GM18502 (cell line): Measurements from ENCODE around the gene TTC32.

Experiments used
- ATAC-seq: cut with Tn5 transposase; IDR thresholded peaks from one replicate; pipeline ENCODE4 v1.9.1; 2021; ENCODE audit warnings: mild to moderate bottlenecking; ENCODE audit not compliant: unreplicated experiment, poor library complexity

TTC32 gene

DNA sequence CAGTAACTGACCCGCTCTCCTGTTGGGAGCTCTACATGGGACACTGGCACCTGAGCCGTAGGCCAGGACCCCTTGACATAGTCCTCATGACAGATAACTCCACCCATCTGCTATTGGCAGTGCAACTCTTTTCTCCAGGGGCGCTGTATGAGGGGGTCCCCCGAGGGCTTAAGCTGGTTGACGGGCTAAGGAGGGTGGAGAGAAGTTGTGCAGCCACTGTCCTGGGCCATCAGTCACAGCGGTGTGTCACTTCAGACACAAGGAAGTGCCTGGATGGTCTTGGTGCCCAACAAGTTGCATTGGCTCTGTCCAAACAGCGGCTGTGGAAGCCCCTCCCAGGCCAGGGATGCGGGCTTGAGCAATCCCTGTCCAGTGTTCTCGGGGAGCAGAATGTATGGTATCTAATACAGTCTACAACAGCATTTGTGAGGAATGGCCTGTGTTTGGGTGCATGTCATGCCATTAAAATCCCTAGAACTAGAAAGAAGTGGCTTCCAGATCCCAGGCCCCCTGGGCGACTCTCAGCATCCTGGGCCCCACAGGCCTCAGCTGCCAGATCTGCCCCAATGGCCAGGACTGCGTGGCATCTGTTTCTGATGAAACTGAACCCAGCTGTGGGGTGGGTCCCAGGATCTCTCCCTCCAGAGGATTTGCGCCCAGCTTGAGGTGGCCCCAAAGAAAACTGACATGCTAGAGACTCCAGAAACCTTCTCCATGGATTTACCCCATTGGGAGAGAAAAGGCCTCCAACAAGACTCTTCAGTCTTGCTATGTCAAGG, 23.3 kb downstream of the TTC32 start:
- ATAC-seq: no peak

DNA sequence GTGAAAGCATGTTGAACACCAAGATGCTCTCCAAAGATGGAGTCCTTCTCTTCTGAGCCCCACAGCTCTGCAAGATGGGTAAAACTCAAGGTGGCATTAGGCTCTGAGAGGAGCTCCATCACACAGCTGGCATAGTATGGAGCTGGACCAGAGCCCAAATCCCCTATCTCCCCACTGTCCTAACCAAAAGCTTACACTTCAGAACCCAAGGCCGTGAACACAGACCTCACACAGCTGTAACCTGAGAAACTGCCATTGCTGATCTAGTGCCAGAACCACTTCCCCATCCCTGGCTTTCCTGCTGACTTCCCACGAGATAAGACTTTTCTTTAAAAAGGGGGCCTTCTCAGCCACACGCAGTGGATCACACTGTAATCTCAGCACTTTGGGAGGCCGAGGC, 25.0 kb downstream of the TTC32 start:
- no peak for ATAC-seq

GRCh38 chr2:19875280-19875679, 26.5 kb downstream of the TTC32 start:
- no peak for ATAC-seq

GRCh38 chr2:19874726-19875125, 27.1 kb downstream of the TTC32 start:
- no peak for ATAC-seq

GRCh38 chr2:19873014-19873413, 28.8 kb downstream of the TTC32 start:
- no peak for ATAC-seq

DNA sequence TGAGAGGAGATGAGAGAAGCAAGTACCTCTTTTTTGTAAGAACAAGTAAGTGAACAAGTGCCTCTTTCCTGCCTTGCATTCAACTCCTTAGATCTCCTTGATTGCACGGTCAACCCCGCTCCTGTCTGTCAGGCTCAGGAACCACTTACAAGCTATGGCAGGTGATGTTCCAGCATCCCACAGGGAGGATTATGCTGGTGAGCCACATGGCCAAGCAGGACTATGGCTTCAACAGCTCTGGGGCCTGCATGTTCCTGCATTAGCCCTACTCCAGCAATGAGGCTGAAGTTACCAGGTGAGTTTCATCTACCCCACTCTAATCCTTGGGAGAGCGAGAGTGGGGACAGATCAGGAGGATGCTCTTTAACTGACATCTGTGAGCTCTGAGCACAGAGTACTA, 29.5 kb downstream of the TTC32 start:
- ATAC-seq: no peak

GRCh38 chr2:19871836-19872235, 29.9 kb downstream of the TTC32 start:
- no peak for ATAC-seq

DNA sequence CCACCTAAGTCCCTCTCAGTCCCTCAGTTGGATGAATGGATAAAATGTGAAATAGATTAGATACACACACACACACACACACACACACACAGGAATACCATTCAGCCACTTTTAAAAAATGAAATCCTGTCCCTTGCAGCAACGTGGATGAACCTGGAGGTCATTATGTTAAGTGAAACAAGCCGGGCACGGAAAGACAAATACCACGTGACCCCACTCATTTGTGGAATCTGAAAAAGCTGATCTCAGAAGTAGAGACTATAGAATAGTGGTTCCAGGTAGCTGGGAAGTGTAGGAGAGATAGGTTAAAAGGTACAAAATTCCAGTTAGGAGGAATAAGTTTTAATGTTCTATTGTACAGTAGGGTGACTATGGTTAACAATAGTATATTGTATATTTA, 31.0 kb downstream of the TTC32 start:
- ATAC-seq: no peak

DNA sequence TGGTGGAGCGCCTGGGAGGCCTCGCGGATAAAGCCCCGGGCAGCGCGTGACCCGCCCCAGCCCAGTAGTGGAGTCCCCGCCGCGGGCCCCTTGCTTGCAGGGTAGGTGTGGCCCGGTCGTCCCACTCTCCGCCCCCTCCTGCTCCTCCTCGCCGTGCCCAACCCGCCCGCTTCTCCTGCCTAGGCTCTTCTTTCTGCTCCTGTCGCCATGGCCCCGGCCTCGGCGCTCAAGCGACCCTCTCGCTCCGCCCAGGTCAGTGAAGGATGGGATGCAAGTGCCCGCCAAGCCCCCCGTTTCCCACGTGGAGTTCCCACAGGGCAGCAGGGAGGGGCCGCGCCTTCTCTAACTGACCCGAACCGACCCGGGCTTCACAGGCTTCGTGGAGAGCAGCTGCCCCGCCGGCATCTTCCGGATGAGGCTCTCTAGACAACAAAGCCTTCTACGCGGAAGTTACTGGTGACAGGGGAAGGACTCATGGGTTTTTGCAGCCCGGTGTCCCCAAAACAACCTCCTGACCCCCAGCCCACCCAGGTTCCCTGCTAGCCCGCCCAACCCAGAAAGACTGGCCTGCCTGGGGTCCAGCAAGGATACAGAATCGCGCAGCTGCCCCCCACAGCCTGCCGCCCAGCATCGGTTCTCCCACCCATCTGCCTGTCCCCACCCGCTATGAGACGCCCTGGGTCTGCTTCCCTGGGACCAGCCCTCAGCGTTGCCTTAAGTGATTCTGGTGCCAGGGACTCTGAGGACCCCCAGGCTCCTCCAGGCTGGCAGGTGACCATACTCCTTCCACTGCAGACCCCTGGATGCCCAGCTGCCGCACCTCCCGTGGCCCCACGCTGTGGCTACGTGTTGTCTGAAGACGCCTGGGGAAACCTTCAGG, 32.8 kb downstream of the TTC32 start:
- peak; percentile 87 for ATAC-seq

DNA sequence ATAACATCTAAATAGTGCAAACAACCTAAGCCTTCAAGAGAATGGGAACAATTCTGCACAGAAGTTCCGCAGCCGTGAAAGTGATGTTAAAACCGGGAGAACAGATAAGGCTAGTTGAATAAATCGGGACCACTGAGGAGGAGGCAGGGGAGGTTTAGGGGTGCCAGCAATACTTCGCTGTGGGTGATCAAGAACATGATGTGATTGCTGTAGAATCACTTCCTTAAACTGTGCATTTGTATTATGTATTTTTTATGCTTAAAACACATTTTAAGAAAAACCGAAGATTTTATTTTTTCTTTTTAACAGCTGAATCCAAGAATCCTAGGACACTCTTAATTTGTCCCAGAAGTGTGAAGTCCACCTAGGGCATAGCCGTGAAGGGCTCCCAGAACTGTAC, 33.6 kb downstream of the TTC32 start:
- peak; percentile 8 for ATAC-seq

- ATAC-seq: no peak
These were observed 35.0 kb downstream of the TTC32 start for GRCh38 chr2:19866771-19867170.

DNA sequence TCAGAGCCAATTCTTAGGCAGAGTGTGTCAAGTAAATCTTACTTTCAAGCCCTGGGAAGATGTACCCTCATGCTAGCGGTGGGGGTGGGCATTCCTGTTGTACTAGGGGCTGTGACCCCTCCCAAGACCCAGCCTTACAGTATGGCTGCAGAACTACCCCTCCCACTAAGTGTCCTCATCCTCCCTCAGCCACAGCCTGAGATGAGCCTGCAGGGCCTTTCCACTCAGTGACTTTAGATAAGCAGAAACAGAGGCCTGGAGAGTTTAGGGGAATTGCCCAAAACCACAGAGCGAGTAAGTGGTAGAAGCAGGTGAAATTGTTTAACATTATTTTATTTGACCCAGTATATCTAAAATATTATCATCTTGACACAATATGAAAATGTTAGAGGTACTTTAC, 36.6 kb downstream of the TTC32 start:
- ATAC-seq: peak; percentile 33

- ATAC-seq: no peak
These were observed 37.4 kb downstream of the TTC32 start for GRCh38 chr2:19864381-19864780.

DNA sequence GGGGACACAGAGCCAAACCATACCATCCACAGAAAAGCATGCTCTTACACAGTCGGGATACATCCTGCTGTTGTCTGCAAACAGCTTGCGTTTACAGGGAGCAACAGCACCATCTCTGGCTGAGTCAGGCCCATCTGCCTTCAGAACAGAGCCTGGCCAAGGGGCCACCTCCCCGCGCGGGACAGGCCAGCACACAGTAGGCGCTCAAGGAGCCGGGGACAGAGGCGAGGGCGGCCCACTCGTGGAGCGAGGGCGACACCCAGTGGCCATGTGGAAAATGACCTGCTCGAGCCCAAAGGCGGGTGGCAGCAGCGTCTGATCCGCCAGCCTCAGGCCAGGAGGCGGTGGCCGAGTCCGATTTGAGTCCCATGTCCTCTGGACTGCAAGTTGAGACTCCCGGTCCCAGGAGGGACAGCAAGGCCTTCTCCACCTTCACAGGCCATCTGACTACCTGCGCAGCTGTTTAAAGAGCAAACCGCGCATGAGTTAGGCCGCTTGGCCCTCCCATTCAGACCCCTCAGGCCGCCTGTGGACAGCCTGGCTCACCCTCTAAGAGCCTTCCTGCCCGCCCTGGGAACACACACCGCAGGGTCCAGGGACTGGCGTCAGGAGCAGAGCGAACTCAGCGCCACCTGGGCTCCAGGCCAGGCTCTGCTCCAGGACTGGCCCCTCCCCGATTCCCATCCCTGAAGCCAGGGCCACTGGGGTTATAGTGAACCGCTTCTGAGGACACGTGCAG, 38.3 kb downstream of the TTC32 start:
- ATAC-seq: peak; percentile 77

DNA sequence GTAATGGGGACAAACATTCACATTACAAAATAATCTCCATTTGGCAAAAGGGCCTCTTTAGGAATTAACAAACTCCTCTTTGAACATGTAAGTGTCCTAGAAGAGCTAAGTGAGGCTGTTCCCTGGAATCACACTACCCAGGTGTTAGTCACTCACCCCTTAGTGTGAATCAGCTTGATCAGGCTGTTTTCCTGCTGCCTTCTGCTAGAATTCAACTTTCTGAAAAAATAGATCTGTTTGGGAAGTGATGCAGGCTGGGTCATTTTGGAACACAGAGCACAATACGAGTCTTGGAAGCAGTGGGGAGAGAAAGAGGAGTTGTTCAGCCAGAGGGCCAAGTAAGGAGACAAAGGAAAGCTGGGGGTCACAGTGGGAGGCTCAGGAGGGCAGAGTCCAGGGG, 40.0 kb downstream of the TTC32 start:
- no peak for ATAC-seq

DNA sequence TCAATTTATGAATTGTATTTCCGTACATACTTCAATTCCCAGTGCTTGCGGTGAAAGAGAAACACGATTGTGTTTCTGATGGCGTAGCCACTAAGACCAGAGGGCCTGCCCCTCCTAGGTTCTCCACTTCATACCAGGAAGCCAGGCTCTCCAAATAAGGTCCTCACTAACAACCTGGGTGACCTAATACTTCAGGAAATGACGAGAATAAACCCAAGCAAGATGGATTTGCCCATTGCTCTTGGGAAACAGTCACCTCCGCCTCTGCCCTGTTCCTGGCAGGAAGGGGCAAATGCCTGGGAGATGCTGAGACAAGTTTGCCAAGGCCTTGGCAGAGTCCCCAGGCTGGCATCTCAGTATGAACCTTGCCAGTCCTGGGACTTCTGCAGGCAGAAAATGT, 41.8 kb downstream of the TTC32 start:
- ATAC-seq: no peak

GRCh38 chr2:19859565-19859964, 42.2 kb downstream of the TTC32 start:
- ATAC-seq: no peak

DNA sequence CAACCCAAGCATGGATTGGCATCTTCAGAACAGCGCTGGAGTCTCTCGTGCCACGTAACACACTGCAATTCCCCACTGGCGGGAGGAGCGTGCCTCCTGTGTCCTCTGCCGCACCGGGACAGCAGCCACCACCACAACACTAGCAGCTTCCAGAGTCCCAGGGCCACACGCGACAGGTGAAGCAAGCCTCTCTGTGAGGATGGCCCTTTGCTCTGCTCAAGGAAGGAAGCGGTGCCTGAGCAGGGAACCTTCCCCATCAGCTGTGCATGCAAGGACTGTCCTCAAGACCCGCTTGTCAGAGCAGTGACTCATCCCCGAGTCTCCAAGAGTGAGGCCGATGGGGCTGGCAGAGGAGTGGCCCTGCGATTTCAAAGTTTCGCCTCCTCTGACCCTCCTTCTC, 44.0 kb downstream of the TTC32 start:
- no peak for ATAC-seq

DNA sequence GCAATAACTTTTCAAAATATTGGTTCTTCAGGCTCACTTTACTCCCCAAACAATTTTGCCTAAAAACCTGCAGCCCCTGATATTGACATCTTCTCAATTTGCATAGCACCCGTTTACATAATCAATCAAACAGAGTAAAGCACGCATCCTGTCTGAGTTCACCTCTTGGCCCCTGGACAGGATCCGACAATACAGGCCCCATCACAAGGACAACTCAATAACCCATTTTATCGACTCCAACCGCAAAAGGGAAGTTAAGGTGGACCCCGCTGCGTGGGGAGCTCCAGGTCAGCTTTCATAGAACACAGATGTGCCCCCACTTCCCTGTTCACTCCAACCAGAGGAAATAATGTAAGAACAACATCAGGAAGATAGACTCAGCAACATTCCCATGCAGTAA, 44.7 kb downstream of the TTC32 start:
- no peak for ATAC-seq

- ATAC-seq: no peak
These were observed 46.0 kb downstream of the TTC32 start for GRCh38 chr2:19855542-19856431.
